GM12878 (cell line): ENCODE measurements around the gene SETDB1. TPM values are rescaled to one million over a fixed set of nuclear protein-coding genes. Genes with fewer than 3 reads are reported as not detected.

Experiments used
- ATAC-seq: fragments of 200-7000 bp; cut with Tn5 transposase; 3 replicates; pipeline ENCODE4 v1.9.1; 2020; ENCODE audit warnings: mild to moderate bottlenecking, moderate library complexity
- BruUV-seq: library from RNA; stranded (reverse); fragments of 400-500 nt; replicated peaks from 2 replicates; lab custom pipeline; 2021; lab: Mats Ljungman, UMichigan
- CTCF ChIA-PET: fragments of 300-600 bp; sonication (Branson Sonifier 250); formaldehyde crosslinking; extraction: SDS; loops from one replicate; lab custom pipeline; 2021; ENCODE audit warnings: inconsistent platforms; lab: Yijun Ruan, JAX
- POLR2A ChIA-PET: fragments of 350-600 bp; formaldehyde crosslinking; extraction: SDS; loops from one replicate; lab custom pipeline; 2021; ENCODE audit warnings: inconsistent platforms; lab: Charles Lee
- RAD21 ChIA-PET: fragments of 300-600 bp; sonication (Branson Sonifier 250); formaldehyde crosslinking; loops from one replicate; lab custom pipeline; 2023; ENCODE audit warnings: antibody characterized with exemption; ENCODE audit not compliant: unreplicated experiment; lab: Charles Lee
- SMC1A ChIA-PET: fragments of 300-600 bp; sonication (Branson Sonifier 250); formaldehyde crosslinking; loops from one replicate; lab custom pipeline; 2023; ENCODE audit not compliant: unreplicated experiment, uncharacterized antibody; lab: Charles Lee
- DNase-seq: peaks from one replicate; pipeline ENCODE4 v3.0.0-alpha.2; 2011; ENCODE audit warnings: low read depth, low spot score
- FAIRE-seq: peaks from 3 replicates; lab custom pipeline; 2011; peaks lifted over from hg19 to GRCh38; lab: Jason Lieb, UNC
- H2AFZ ChIP-seq: 2 replicates; pipeline ENCODE4 v1.6.0; 2011; ENCODE audit warnings: low read depth, low read length, control low read depth; ENCODE audit not compliant: control insufficient read depth
- H3K27ac ChIP-seq: 2 replicates; pipeline ENCODE4 v1.5.1; 2011; ENCODE audit warnings: control low read depth; ENCODE audit not compliant: control insufficient read depth, insufficient read depth
- H3K27me3 ChIP-seq, 2 experiments: replicated peaks in 1 of 2; 2 replicates each; pipeline versions ENCODE4 v1.6.0 to v1.6.1; 2011; ENCODE audit warnings: low read length in 1 of 2; ENCODE audit not compliant: control insufficient read depth in 2 of 2, insufficient read depth in 2 of 2
- H3K36me3 ChIP-seq, 2 experiments: 2 replicates each; pipeline ENCODE4 v1.5.1; 2011; ENCODE audit warnings: low read length in 1 of 2; ENCODE audit not compliant: control insufficient read depth in 2 of 2, insufficient read depth in 2 of 2
- H3K4me1 ChIP-seq: 2 replicates; pipeline ENCODE4 v1.6.1; 2011; ENCODE audit warnings: mild to moderate bottlenecking, low read length, moderate library complexity, mixed read lengths; ENCODE audit not compliant: control insufficient read depth, insufficient read depth
- H3K4me2 ChIP-seq: 2 replicates; pipeline ENCODE4 v1.6.0; 2011; ENCODE audit warnings: control low read depth; ENCODE audit not compliant: control insufficient read depth, insufficient read depth
- H3K4me3 ChIP-seq: fragments of 200-600 bp; sonication (generic); 2 replicates; pipeline ENCODE4 v1.5.1; 2016
- H3K79me2 ChIP-seq: 2 replicates; pipeline ENCODE4 v1.6.0; 2011; ENCODE audit warnings: low read length; ENCODE audit not compliant: control insufficient read depth, insufficient read depth
- H3K9ac ChIP-seq: 2 replicates; pipeline ENCODE4 v1.8.0; 2011; ENCODE audit warnings: low read length, control low read depth, mixed read lengths; ENCODE audit not compliant: control insufficient read depth, insufficient read depth
- H3K9me3 ChIP-seq: replicated peaks from 3 replicates; pipeline ENCODE4 v1.5.1; 2011; ENCODE audit warnings: mild to moderate bottlenecking, low read length; ENCODE audit not compliant: control insufficient read depth, insufficient read depth
- H4K20me1 ChIP-seq: 2 replicates; pipeline ENCODE4 v1.6.0; 2011; ENCODE audit not compliant: control insufficient read depth, insufficient read depth
- ATF7 ChIP-seq: fragments of 450-650 bp; IDR thresholded peaks from 2 replicates; pipeline ENCODE4 v1.6.1; 2016; ENCODE audit warnings: low read depth, mild to moderate bottlenecking
- CHD2 ChIP-seq: IDR thresholded peaks from 2 replicates; pipeline ENCODE4 v1.6.1; 2011; ENCODE audit warnings: low read depth, low read length, improper control_type of control experiment, borderline replicate concordance
- CREB1 ChIP-seq: IDR thresholded peaks from 2 replicates; pipeline ENCODE4 v1.6.1; 2012; ENCODE audit warnings: low read depth, mild to moderate bottlenecking, inconsistent platforms
- IKZF1 ChIP-seq: fragments of 450-650 bp; conservative IDR thresholded peaks from 2 replicates; pipeline ENCODE4 v1.6.1; 2017; ENCODE audit warnings: antibody characterized with exemption, mild to moderate bottlenecking
- IKZF2 ChIP-seq, 2 experiments: fragments of 450-650 bp; IDR thresholded peaks; 2 replicates each; pipeline ENCODE4 v1.6.1; 2017; ENCODE audit warnings: mild to moderate bottlenecking in 2 of 2, moderate library complexity in 2 of 2
- MEF2B ChIP-seq: fragments of 450-650 bp; IDR thresholded peaks from 2 replicates; pipeline ENCODE4 v1.6.1; 2018; ENCODE audit warnings: mild to moderate bottlenecking, moderate library complexity; ENCODE audit not compliant: partially characterized antibody, poor library complexity, severe bottlenecking
- MTA2 ChIP-seq: fragments of 450-650 bp; IDR thresholded peaks from 2 replicates; pipeline ENCODE4 v1.6.1; 2016; ENCODE audit warnings: low read depth, mild to moderate bottlenecking, moderate library complexity
- NR2C2 ChIP-seq: IDR thresholded peaks from 2 replicates; pipeline ENCODE4 v1.6.1; 2011; ENCODE audit warnings: borderline replicate concordance, low read depth; ENCODE audit not compliant: control insufficient read depth, insufficient read length
- SPI1 ChIP-seq: IDR thresholded peaks from 2 replicates; pipeline ENCODE4 v1.6.1; 2011; ENCODE audit warnings: low read depth, mild to moderate bottlenecking, low read length, moderate library complexity, borderline replicate concordance; ENCODE audit not compliant: insufficient read depth
- STAT3 ChIP-seq: IDR thresholded peaks from 2 replicates; pipeline ENCODE4 v1.6.1; 2011; ENCODE audit warnings: low read depth, low read length, improper control_type of control experiment
- TCF12 ChIP-seq: IDR thresholded peaks from 2 replicates; pipeline ENCODE4 v1.6.1; 2011; ENCODE audit warnings: low read depth, mild to moderate bottlenecking, low read length
- YBX1 ChIP-seq: fragments of 450-650 bp; IDR thresholded peaks from 2 replicates; pipeline ENCODE4 v1.6.1; 2016; ENCODE audit warnings: antibody characterized with exemption
- WGBS: methylation state at CpG from one replicate; pipeline ENCODE4 v1.1.6; 2016; ENCODE audit warnings: low lambda C conversion rate; ENCODE audit not compliant: insufficient replicate concordance, insufficient coverage; ENCODE audit errors: missing lambda C conversion rate; 5-methylcytosine and 5-hydroxymethylcytosine counted together
- in situ Hi-C: fragments of 300-500 bp; cut with MboI; formaldehyde crosslinking; loops from 9 replicates; pipeline ENCODE4 v1.14.3; 2018; ENCODE audit warnings: mixed read lengths
- intact Hi-C: fragments of 100-400 bp; cut with micrococcal nuclease; formaldehyde crosslinking; loops from one replicate; pipeline ENCODE4 v1.14.2; 2022; ENCODE audit not compliant: unreplicated experiment
- polyA plus RNA-seq, 11 experiments: library from polyadenylated mRNA; depleted of rRNA in 4 of 11; unstranded in 6 of 11; stranded (reverse) in 5 of 11; fragments of >200 nt; fragmentation: Nextera tagmentation in 4 of 11; fragmentation: Illumina TruSeq in 1 of 11; extraction: Ambion mirVana in 4 of 11; extraction: Trizol in 1 of 11; gene quantifications; 1 replicate in 1 of 11; 2 replicates in 10 of 11; pipeline versions ENCODE4 v1.2.1 to v1.2.3, GENCODE V29; 2011 to 2016; ENCODE audit warnings: inconsistent platforms in 2 of 11, missing spikeins in 2 of 11, low read depth in 1 of 11
- total RNA-seq, 4 experiments: library from RNA; depleted of rRNA in 3 of 4; stranded (reverse); fragments of >200 nt in 3 of 4; fragmentation: Illumina TruSeq in 1 of 4; extraction: Trizol in 1 of 4; gene quantifications; 2 replicates each; pipeline versions ENCODE4 v1.2.1 to v1.2.3, GENCODE V29; 2013 to 2021

Gene SETDB1
- total and polyA plus RNA-seq, 10 of the 15 experiments (the other 5 are each of a cell fraction or from before 2014, with no cell fraction given): 14.3 to 56.7 (median 35.7) TPM

DNA sequence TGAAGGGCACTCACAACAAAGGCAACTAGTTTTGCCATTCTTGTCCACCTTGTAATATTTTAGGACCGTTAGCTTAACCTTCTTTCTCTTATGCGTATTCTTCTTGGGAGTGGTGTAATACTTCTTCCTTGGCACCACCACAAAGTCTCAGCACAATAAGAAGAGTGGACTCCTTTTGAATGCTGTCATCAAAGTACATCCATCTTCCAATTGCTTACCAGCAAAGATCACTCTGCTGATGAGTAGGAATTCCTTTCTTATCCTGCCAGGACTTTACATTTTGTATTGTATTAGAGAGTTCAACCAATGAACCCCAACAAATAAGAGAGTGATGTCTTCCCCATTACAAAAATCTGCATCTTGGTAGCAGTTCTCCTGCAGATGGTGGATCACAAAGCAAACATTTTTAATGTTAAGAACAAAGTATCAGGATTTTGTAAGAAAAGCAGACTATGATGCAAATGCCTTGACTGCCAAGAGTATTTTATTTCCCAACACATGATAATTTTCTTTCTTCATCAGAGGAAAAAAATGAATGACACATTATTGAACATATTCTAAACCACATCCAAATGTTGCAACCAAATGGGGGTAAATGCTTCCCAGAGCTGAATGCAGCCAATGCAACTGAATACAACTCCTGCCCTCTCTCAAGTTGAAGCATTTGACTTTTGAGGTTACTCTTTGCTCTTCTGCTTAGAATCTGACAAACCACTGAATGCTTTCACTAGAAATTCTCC is 44.7 kb upstream of the SETDB1 start:
- SMC1A ChIA-PET: no interaction called here
- no peaks in the 10 kb centered on the region for H3K36me3 ChIP-seq
- no TSS peak for BruUV-seq
- DNase-seq (no peak), FAIRE-seq (no peak), ATAC-seq (no peak)
- POLR2A ChIA-PET: no interaction called here
- RAD21 ChIA-PET: no interaction called here
- H3K79me2 ChIP-seq: no peaks in the 10 kb centered on the region
- no peaks in the 10 kb centered on the region for H3K9me3 ChIP-seq
- no peak overlapping the region for H3K4me3 ChIP-seq
- CTCF ChIA-PET: interaction anchor here (0.6 to 2.1 kb wide), 2 partner anchors 26 to 41 kb away, joined by 5 read pairs; no protein-coding TSS in a partner anchor
- no peak overlapping the region for H3K27ac ChIP-seq
- no peak for TF ChIP-seq SPI1
- no peak for TF ChIP-seq CHD2
- TF ChIP-seq IKZF2 (IDR thresholded peaks at IDR 0.05): no peak
- TF ChIP-seq MTA2: no peak
- TF ChIP-seq IKZF1: no peak
- TF ChIP-seq CREB1: no peak
- TF ChIP-seq MEF2B: no peak
- no peak for TF ChIP-seq STAT3
- no peak for TF ChIP-seq YBX1
- TF ChIP-seq NR2C2: no peak
- TF ChIP-seq ATF7: no peak
- TF ChIP-seq TCF12: no peak
- H2AFZ ChIP-seq: no peak overlapping the region
- H4K20me1 ChIP-seq: no peaks in the 10 kb centered on the region
- H3K4me2 ChIP-seq: no peak overlapping the region
- 72% methylated on average over 2 of the region's 2 CpGs for WGBS
- H3K9ac ChIP-seq: no peak overlapping the region
- H3K4me1 ChIP-seq: no peaks in the 10 kb centered on the region
- H3K27me3 ChIP-seq: no peaks in the 10 kb centered on the region
- in situ Hi-C loops (no loop called here), intact Hi-C loops (no loop called here)
